ENCODE data around the gene OR5B21. TPM values are rescaled to one million over a fixed set of nuclear protein-coding genes. Genes with fewer than 3 reads are reported as not detected.

Gene OR5B21
- polyA plus RNA-seq, 1 of the 3 experiments (the other 2 are of a cell fraction): not detected

GRCh38 chr11:58497951-58498350 is 10.0 kb downstream of the OR5B21 start (continued):
- TF ChIP-seq CTCF (IDR thresholded peaks at IDR 0.05) (no peak), MAX (IDR thresholded peaks at IDR 0.05; ENCODE audit: low read depth) (no peak), TEAD4 (IDR thresholded peaks at IDR 0.05; ENCODE audit: borderline replicate concordance, insufficient read depth) (no peak), ELF1 (IDR thresholded peaks at IDR 0.05) (no peak)

GRCh38 chr11:58495906-58496305 is 12.0 kb downstream of the OR5B21 start:
- 20% methylated on average over 2 of the region's 2 CpGs for WGBS (ENCODE audit: low lambda C conversion rate)
- H3K79me2 ChIP-seq (ENCODE audit: insufficient read depth): no peaks in the 10 kb centered on the region
- TF ChIP-seq GABPA (IDR thresholded peaks at IDR 0.05; ENCODE audit: low read depth) (no peak), FOXJ3 (CRISPR knock-in tag; IDR thresholded peaks at IDR 0.05) (no peak), PBX3 (IDR thresholded peaks at IDR 0.05) (no peak), RAD21 (IDR thresholded peaks at IDR 0.05; ENCODE audit: low read length) (no peak), TEAD4 (IDR thresholded peaks at IDR 0.05; ENCODE audit: borderline replicate concordance, insufficient read depth) (no peak), SMC3 (IDR thresholded peaks at IDR 0.05; ENCODE audit: low read depth, low read length) (no peak), TCF12 (IDR thresholded peaks at IDR 0.05) (no peak), EP300 (IDR thresholded peaks at IDR 0.05; ENCODE audit: borderline replicate concordance in 1 of 2, low read depth in 1 of 2, low read length in 1 of 2) (no peak), GATA2 (CRISPR knock-in tag; IDR thresholded peaks at IDR 0.05) (no peak), MXI1 (IDR thresholded peaks at IDR 0.05; ENCODE audit: low read depth, low read length) (no peak), RXRA (IDR thresholded peaks at IDR 0.05; ENCODE audit: borderline replicate concordance, low read depth) (no peak), NFIC (IDR thresholded peaks at IDR 0.05; ENCODE audit: borderline replicate concordance) (no peak)
- H3K9me2 ChIP-seq: no peaks in the 10 kb centered on the region
- POLR2A ChIA-PET: no interaction called here
- peaks cover 11% of the 10 kb centered on the region for H3F3A ChIP-seq (replicated peaks; ENCODE audit: insufficient read depth)
- CTCF ChIA-PET: interaction anchor here (2.2 kb wide), 1 partner anchor 28 kb away, joined by 8 read pairs; no protein-coding TSS in a partner anchor
- no peaks in the 10 kb centered on the region for H3K9me3 ChIP-seq
- no peak overlapping the region for H2AFZ ChIP-seq (ENCODE audit: low read depth)
- no peaks in the 10 kb centered on the region for H3K4me1 ChIP-seq (ENCODE audit: control insufficient read depth in 1 of 2, insufficient read depth in 2 of 2, low read depth in 1 of 2, low read length in 1 of 2)
- no peaks in the 10 kb centered on the region for H3K27me3 ChIP-seq (ENCODE audit: insufficient read depth)
- no peak overlapping the region for H3K27ac ChIP-seq (ENCODE audit: low read depth in 2 of 2, low read length in 1 of 2)
- H3K4me3 ChIP-seq (ENCODE audit: low read depth in 2 of 2, low read length in 1 of 2): no peak overlapping the region
- no peaks in the 10 kb centered on the region for H4K20me1 ChIP-seq (ENCODE audit: insufficient read depth)
- H3K4me2 ChIP-seq: no peak overlapping the region
- H3K9ac ChIP-seq: no peak overlapping the region
- no peak for DNase-seq
- no peaks in the 10 kb centered on the region for H3K36me3 ChIP-seq (replicated peaks in 1 of 2; ENCODE audit: control insufficient read depth in 1 of 2, insufficient read depth in 2 of 2, low read length in 1 of 2)
